ENCODE measurements around the gene LIME1. TPM values are rescaled to one million over a fixed set of nuclear protein-coding genes. Genes with fewer than 3 reads are reported as not detected.

LIME1 gene
- 6.2 to 10.5 TPM (median 8.5 TPM) in 5 replicates for total RNA-seq (2022; extraction: Qiagen RNA extraction; ENCODE audit: low read depth)

GRCh38 chr20:63735859-63736718 is at the start of gene LIME1:
Gene LIME1, plus strand, starts transcription at chr20:63736664. Its CDS starts 886 bp downstream, at chr20:63737550.

DNA sequence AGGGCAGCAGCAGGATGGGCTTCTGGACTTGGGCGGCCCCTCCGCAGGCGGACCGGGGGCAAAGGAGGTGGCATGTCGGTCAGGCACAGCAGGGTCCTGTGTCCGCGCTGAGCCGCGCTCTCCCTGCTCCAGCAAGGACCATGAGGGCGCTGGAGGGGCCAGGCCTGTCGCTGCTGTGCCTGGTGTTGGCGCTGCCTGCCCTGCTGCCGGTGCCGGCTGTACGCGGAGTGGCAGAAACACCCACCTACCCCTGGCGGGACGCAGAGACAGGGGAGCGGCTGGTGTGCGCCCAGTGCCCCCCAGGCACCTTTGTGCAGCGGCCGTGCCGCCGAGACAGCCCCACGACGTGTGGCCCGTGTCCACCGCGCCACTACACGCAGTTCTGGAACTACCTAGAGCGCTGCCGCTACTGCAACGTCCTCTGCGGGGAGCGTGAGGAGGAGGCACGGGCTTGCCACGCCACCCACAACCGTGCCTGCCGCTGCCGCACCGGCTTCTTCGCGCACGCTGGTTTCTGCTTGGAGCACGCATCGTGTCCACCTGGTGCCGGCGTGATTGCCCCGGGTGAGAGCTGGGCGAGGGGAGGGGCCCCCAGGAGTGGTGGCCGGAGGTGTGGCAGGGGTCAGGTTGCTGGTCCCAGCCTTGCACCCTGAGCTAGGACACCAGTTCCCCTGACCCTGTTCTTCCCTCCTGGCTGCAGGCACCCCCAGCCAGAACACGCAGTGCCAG is 39.7 kb upstream of the LIME1 start, which contains the start of gene TNFRSF6B:
TNFRSF6B (plus strand) TSS at position 25 of the 729 bp plus-strand sequence; CDS start at position 141, 116 bp downstream.

GRCh38 chr20:63707558-63708300 is 28.7 kb upstream of the LIME1 start, which contains the start of the genes ARFRP1 and ZGPAT:
Gene ARFRP1, minus strand, starts transcription at chr20:63707976. Its CDS starts 885 bp downstream, at chr20:63707091.
Gene ZGPAT, plus strand, starts transcription at chr20:63708039. Its CDS starts 542 bp downstream, at chr20:63708581.

GRCh38 chr20:63739130-63740069 is 2.9 kb downstream of the LIME1 start, which contains the start of gene SLC2A4RG:
Gene SLC2A4RG, plus strand, starts transcription at chr20:63739776. Its CDS starts 137 bp downstream, at chr20:63739913.

Other genes starting within 250 kb of the LIME1 start
- 136 to 164 TPM (median 141 TPM) in 5 replicates for gene EEF1A2, start 237.6 kb upstream of the LIME1 start, total RNA-seq (2022; extraction: Qiagen RNA extraction; ENCODE audit: low read depth)
- 277 to 347 TPM (median 317 TPM) in 5 replicates for gene PPDPF, start 215.9 kb upstream of the LIME1 start, total RNA-seq (2022; extraction: Qiagen RNA extraction; ENCODE audit: low read depth)
- 2.2 to 3.0 TPM (median 2.4 TPM) in 5 replicates for gene PTK6, start 199.3 kb upstream of the LIME1 start, total RNA-seq (2022; extraction: Qiagen RNA extraction; ENCODE audit: low read depth)
- gene SRMS, start 188.9 kb upstream of the LIME1 start, total RNA-seq (2022; extraction: Qiagen RNA extraction; ENCODE audit: low read depth) = not detected in 5 replicates
- 0.09 to 0.30 TPM (median 0.24 TPM) in 4 of 5 replicates, not detected in the other for gene FNDC11, start 182.5 kb upstream of the LIME1 start, total RNA-seq (2022; extraction: Qiagen RNA extraction; ENCODE audit: low read depth)
- gene HELZ2, start 162.4 kb upstream of the LIME1 start, total RNA-seq (2022; extraction: Qiagen RNA extraction; ENCODE audit: low read depth) = 7.7 to 10.0 TPM (median 9.7 TPM) in 5 replicates
- 8.8 to 11.9 TPM (median 11.0 TPM) in 5 replicates for gene GMEB2, start 109.6 kb upstream of the LIME1 start, total RNA-seq (2022; extraction: Qiagen RNA extraction; ENCODE audit: low read depth)
- gene STMN3, start 83.2 kb upstream of the LIME1 start, total RNA-seq (2022; extraction: Qiagen RNA extraction; ENCODE audit: low read depth) = 7.4 to 10.9 TPM (median 9.6 TPM) in 5 replicates
- 6.4 to 8.4 TPM (median 6.8 TPM) in 5 replicates for gene RTEL1, start 78.4 kb upstream of the LIME1 start, total RNA-seq (2022; extraction: Qiagen RNA extraction; ENCODE audit: low read depth)
- 0.47 to 1.2 TPM (median 0.85 TPM) in 5 replicates for gene TNFRSF6B, start 40.0 kb upstream of the LIME1 start, total RNA-seq (2022; extraction: Qiagen RNA extraction; ENCODE audit: low read depth)
- 26.9 to 38.3 TPM (median 34.2 TPM) in 5 replicates for gene ARFRP1, start 28.7 kb upstream of the LIME1 start, total RNA-seq (2022; extraction: Qiagen RNA extraction; ENCODE audit: low read depth)
- 22.0 to 29.9 TPM (median 26.8 TPM) in 5 replicates for gene ZGPAT, start 28.6 kb upstream of the LIME1 start, total RNA-seq (2022; extraction: Qiagen RNA extraction; ENCODE audit: low read depth)
- 59.2 to 100 TPM (median 91.0 TPM) in 5 replicates for gene SLC2A4RG, start 3.1 kb downstream of the LIME1 start, total RNA-seq (2022; extraction: Qiagen RNA extraction; ENCODE audit: low read depth)
- gene ZBTB46, start 94.6 kb downstream of the LIME1 start, total RNA-seq (2022; extraction: Qiagen RNA extraction; ENCODE audit: low read depth) = 0.59 to 1.1 TPM (median 0.78 TPM) in 5 replicates
- 0.05 TPM in 1 of 5 replicates, not detected in the others for gene ABHD16B, start 124.8 kb downstream of the LIME1 start, total RNA-seq (2022; extraction: Qiagen RNA extraction; ENCODE audit: low read depth)
- gene TPD52L2, start 128.6 kb downstream of the LIME1 start, total RNA-seq (2022; extraction: Qiagen RNA extraction; ENCODE audit: low read depth) = 125 to 141 TPM (median 132 TPM) in 5 replicates
- gene DNAJC5, start 158.5 kb downstream of the LIME1 start, total RNA-seq (2022; extraction: Qiagen RNA extraction; ENCODE audit: low read depth) = 24.9 to 32.4 TPM (median 29.2 TPM) in 5 replicates
- 22.3 to 34.4 TPM (median 28.8 TPM) in 5 replicates for gene UCKL1, start 219.8 kb downstream of the LIME1 start, total RNA-seq (2022; extraction: Qiagen RNA extraction; ENCODE audit: low read depth)
- 9.7 to 13.9 TPM (median 10.9 TPM) in 5 replicates for gene ZNF512B, start 233.3 kb downstream of the LIME1 start, total RNA-seq (2022; extraction: Qiagen RNA extraction; ENCODE audit: low read depth)
- gene SAMD10, start 243.0 kb downstream of the LIME1 start, total RNA-seq (2022; extraction: Qiagen RNA extraction; ENCODE audit: low read depth) = not detected in 5 replicates
- gene PRPF6, start 244.5 kb downstream of the LIME1 start, total RNA-seq (2022; extraction: Qiagen RNA extraction; ENCODE audit: low read depth) = 54.8 to 58.4 TPM (median 57.1 TPM) in 5 replicates